Fibroblast of the aortic adventitia (primary cell): ENCODE data around the gene ELK3. TPM values are rescaled to one million over a fixed set of nuclear protein-coding genes. Genes with fewer than 3 reads are reported as not detected.
A peak's percentile ranks its signal among the peaks of the same experiment; 100 is the strongest.

Experiments used
- DNase-seq: peaks from one replicate; pipeline ENCODE4 v3.0.0-alpha.2; 2010; ENCODE audit warnings: low read depth
- H3K4me3 ChIP-seq: 2 replicates; pipeline ENCODE4 v1.5.1; 2011; ENCODE audit warnings: low read depth, mild to moderate bottlenecking, control low read depth, low read length, moderate library complexity
- total RNA-seq: library from RNA; depleted of rRNA; stranded (reverse); fragments of >200 nt; gene quantifications from 2 replicates; pipeline ENCODE4 v1.2.3, GENCODE V29; 2012; ENCODE audit warnings: low replicate concordance
- TF ChIP-seq, protein P1 (sequence below): IDR thresholded peaks from 2 replicates; pipeline ENCODE4 v1.5.1; 2011; ENCODE audit warnings: mild to moderate bottlenecking, low read length, control low read depth, inconsistent platforms; ENCODE audit not compliant: insufficient read depth

ELK3 gene
- total RNA-seq, 1 donor, result 75.0 TPM

DNA sequence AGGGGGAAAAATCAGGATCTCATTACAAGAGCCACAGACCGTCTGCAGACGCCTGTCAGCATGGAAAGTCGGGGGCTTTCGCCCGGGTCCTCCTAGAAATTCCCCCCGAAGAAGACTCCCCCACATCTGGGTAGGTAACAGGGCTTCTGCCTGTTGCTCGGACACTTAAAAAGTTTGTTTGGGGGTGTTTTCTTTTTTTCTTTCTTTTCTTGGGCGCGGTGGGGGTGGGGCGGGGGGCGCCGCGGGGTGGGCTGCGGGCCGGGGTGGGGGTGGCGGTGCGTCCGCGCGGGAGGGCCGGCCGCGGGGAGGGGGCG lies 358 bp downstream of the ELK3 start:
- DNase-seq, result no peak
- H3K4me3 ChIP-seq, result peak overlapping the region; percentile 96
- TF ChIP-seq, protein P1, sequence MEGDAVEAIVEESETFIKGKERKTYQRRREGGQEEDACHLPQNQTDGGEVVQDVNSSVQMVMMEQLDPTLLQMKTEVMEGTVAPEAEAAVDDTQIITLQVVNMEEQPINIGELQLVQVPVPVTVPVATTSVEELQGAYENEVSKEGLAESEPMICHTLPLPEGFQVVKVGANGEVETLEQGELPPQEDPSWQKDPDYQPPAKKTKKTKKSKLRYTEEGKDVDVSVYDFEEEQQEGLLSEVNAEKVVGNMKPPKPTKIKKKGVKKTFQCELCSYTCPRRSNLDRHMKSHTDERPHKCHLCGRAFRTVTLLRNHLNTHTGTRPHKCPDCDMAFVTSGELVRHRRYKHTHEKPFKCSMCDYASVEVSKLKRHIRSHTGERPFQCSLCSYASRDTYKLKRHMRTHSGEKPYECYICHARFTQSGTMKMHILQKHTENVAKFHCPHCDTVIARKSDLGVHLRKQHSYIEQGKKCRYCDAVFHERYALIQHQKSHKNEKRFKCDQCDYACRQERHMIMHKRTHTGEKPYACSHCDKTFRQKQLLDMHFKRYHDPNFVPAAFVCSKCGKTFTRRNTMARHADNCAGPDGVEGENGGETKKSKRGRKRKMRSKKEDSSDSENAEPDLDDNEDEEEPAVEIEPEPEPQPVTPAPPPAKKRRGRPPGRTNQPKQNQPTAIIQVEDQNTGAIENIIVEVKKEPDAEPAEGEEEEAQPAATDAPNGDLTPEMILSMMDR, result no peak

DNA sequence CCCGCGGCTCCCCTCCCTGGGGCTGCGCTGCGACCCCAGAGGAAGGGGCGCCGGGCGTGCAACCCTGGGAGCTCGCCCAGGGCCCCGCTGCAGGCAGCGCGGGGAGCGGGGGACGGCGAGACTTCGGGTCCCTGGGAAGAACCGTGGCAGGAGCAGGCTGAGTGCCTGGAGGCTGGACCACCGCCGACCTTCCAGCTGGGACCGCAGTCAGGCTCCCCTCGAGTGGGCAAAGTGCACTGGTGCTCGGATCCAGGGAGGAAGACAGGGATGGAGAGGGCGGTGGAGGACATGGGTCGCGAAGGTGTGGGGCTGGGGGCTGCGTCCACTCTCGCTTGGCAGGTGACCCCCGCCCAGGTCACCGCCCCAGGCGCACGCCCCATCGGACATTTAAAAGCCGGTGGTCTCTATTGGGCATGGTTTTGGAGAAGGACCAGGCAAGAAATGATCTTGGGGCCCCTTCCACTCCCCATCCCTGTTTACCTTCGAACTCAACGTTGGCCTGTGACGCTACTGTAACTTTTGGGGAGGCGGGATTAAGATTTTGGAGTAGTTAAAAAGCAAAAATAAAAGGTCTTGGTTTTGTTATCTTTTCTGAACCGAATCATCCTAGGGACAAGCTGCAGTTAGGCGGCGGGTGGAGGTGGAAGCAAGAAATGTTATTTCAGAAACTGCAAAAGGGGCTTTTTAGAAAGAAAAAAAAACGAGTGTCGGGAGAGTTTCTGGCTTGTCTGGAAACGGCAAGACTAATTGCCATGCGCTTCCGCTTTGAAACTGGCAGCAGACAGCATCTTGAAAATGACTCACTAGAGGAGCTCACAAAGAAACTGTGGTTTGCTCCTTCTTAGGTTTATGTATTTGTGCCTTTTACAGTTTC lies 1.0 kb downstream of the ELK3 start:
- TF ChIP-seq, protein P1, result no peak
- H3K4me3 ChIP-seq, result peak overlapping the region; percentile 96
- peak; percentile 89 for DNase-seq

DNA sequence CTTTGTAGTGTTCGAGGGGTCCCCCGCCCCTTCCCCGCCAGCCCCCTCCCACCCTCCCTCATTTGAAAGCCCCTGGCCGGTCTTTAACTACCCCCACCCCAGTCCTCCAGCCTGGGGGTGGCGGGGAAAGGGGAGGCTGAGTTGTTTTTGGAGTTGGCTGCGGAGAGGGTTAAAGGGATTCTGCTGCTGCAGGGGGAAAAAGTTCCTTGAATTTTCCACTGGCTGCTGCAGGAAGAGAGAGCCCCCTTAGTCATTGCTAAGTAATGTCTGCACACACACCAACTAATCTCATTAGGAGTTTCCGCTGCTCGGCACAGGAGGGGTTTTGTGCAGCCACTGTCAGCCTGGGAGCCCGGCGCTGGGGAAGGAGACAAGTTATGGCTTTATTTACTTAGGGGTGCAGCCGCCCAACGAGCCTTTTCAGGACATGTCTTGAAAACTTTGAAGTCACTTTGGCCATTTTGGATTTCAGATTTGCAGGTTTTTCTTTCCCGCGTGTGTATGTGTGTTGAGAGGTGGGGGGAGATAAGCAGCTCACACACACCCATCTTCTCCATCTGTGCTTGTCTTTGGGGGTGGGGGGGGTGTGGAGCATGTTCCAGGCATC lies 1.8 kb downstream of the ELK3 start:
- TF ChIP-seq, protein P1, result no peak
- peak; percentile 63 for DNase-seq
- H3K4me3 ChIP-seq, result peak overlapping the region; percentile 96

DNA sequence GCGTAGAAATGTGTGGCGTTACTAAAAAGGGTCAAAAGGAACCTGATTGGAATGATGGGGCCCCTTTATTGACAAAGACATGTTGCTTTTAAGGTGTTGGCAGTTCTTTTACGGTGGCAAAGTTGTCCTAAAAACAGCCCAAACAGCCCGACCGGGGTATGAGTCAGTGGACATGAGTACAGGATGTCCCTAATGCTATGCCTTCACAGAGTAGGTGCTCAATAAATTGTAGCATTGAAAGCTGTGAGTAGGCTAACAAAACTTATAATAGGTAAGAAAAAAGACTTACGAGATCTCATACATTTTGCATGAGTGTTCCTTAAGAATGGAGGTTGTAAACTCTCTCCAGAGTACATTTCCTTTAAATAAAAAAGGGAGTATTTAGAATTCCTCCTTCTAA lies 2.6 kb downstream of the ELK3 start:
- TF ChIP-seq, protein P1, result no peak
- no peak for DNase-seq
- peak overlapping the region; percentile 96 for H3K4me3 ChIP-seq

DNA sequence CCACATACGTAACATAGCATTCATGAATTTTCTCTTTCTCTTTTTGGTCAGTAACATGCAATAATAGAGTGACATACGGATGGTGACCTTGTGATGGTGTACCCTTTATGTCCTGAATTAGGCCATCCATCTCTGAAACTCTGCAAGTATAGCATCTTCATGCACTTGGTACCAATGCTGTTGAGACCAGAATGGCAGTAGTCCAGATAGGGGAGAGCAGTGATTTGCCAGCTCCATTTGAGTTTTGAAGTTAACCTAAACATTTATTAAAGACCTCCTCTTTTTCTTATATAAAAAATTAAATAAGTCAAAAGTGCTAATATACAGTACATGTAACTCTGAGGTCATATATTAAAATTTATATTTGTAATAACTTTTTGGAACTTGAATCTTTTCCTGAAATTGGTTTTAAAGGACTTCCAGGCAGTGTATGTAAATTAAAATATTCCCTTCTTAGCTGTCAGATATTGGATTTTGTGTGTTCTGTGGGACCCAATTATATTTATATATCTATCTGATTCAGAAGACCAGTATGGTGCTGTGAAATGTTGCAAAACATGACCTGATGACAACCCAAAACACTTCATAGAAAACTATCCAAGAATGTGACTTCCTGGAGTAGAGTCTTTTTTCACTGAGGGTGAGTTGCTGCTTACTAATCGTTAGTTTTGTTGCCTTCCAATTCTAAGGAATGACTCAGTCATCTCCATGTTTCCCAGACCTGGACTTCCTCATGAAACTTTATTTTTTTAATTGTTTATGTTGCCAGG lies 3.5 kb downstream of the ELK3 start:
- peak; percentile 95 for DNase-seq
- H3K4me3 ChIP-seq, result no peak overlapping the region
- TF ChIP-seq, protein P1, result no peak

DNA sequence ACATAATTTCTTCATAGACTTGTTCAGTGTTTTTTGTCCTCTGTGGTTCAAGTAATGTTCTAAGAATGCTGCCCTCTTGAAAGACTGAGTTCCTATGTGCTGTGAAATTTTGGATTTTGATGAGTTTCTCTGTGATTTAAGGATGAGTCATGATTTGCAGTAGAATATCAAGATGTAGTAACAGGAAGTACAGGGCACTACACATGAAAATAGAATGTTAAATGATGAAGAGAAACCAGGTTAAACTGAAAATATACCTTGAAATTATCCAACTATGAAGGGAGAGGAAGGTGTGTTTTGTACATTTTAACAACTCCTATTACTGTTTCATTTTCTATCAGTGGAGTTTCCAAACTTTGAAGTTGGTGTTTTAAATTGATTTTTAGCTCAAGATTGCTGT lies 4.8 kb downstream of the ELK3 start:
- DNase-seq, result peak; percentile 90
- H3K4me3 ChIP-seq, result no peak overlapping the region
- TF ChIP-seq, protein P1, result no peak
